Activated T-cell treated with anti-CD3 and anti-CD28 coated beads for 1 hour (primary cell): ENCODE results near the gene LINC01488.

ENCODE experiments used
- DNase-seq: peaks from one replicate; pipeline ENCODE4 v3.0.0-alpha.2; 2020; ENCODE audit warnings: low read depth

The LINC01488 gene

DNA sequence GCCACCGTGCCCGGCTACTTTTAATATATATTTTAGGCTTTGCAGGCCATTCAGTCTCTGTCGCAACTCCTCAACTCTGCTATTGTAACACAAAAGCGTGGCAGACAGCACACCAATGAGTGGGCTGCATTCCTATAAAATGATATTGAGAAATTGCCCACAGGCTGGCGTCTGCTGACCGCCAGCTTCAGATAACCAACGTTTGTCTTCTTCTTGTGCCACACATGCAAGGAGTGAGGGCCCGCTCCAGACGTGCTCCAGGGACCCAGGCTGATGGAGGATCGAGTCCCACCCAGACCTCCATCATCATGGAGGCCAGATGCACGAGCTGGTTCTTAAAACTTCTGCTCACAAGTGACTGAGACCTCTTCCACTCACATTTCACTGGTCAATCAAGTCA is 35.4 kb upstream of the LINC01488 start:
- DNase-seq, result no peak

GRCh38 chr11:69447786-69448185 is 33.7 kb upstream of the LINC01488 start:
- no peak for DNase-seq

- DNase-seq, result no peak
These were observed 32.8 kb upstream of the LINC01488 start for GRCh38 chr11:69448471-69449284.

DNA sequence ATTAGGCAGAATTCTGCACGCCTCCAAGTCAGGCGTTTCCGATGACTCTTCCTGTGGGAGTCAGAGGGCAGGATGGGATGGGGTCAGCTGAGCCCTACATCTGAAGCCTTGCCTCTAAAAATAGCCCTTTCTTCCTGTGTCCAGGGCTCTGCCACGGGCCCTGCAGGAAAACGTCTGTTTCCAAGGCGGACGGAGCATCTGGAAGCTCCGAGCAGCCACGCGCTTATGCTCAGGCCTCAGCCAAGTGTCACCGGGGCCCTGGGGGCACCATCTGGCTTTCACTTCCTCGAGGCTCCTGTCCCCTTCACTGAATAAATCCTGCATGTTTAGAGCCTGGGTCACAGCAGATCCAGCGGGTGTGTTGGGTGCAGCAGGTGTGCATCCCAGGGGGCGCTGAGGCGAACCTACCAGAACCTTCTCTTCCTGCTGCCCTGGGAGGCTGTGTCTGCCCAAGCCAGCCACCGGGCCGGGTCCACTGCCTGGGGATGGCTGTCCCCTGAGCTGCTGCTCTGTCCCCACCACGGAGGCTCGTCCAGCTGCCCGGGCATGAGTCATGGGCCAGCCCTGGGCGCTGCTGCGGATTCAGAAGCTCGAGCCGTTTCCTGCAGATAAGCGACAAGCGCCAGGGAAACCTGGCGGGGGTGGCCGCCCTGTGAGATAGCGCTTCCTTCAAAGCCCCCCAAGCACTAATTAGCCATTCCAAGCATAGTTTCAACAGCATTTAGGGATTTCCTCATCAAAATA is 32.0 kb upstream of the LINC01488 start:
- DNase-seq, result no peak

DNA sequence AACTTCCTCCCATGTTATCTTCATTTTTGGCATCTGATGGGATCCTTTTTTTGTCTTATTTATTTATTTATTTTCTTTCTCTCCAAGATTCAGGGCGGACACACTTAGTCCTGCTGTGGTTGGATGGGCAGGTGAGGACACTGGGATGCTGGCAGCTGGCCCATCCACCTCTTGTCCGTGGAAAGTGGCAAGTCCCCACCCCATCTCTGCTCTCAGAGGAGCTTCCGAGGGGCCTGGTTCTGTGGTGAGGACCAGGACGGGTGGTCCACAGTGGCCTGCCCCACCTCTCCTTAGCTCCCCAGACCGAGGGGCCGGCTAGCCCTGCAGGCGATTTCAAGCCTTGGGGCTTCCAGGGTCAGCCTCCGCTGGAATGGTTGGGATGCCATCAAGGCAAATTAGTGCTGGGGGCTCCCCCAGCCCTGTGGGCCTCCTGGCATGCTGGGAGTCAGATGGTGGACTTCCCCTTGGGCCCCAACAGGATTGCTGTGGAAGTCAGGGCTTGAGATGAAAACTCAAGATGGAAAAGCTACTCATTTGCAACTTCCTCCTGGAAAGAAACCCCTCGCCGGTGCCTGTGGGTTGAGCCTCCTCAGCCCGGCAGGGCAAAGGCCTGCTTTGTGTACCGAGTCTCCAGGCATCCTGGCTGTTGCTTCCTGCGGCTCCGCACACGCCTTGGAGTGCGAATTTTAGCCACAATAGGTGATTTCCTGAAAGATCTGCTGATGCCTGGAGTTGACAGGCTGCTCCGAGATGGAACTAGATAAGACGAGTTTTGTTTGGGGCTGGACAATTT is 31.2 kb upstream of the LINC01488 start:
- no peak for DNase-seq

DNA sequence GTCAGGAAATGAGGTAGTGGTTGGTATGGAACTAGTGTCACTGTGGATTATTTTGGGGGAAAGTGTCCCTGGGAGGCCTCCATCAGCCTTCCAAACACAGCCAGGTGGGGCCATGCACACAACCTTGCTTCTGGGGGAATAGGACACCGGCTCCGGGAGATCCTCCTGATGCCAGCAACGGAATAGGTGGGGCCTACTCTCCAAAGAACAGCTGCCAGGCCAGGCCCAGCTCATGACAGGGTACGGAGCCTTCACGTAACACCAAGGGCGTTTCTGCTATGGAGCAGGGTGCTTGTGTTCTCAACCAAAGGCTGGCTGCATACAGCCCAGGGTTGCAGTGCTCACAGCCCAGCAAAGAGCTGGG is 30.6 kb upstream of the LINC01488 start:
- DNase-seq, result no peak

DNA sequence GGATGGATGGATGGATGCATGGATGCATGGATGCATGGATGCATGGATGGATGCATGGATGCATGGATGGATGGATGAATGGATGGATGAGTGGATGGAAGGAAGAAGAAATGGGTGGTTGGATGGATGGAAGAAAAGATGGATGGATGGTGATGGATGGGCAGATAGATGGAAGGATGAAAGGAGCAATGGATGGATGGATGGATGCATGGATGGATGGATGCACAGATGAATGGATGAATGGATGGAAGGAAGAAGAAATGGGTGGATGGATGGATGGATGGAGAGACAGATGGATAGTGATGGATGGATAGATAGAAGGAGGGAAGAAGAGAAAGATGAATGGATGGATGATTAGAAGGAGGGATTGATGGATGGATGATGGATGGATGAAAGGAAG is 30.2 kb upstream of the LINC01488 start:
- DNase-seq, result no peak

- no peak for DNase-seq
These were observed 29.1 kb upstream of the LINC01488 start for GRCh38 chr11:69452206-69452987.

DNA sequence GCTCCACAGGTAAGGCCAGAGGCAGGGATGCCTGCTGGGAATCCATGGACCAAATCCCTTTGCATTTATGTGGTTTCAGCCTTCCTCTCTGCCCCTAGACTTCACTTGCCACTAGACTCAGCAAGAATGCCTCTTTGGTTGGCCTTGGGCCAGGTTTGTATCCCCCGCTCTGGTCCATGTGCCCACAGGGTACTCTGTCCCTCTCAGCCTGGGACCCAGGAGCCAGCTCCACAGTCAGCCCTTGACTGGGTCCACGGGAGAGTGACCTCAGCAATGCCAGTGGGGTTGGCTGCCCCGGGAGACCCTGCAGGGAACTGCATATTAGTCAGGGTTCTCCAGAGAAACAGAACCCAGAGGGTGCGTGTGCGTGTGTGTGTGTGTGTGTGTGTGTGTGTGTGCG is 28.3 kb upstream of the LINC01488 start:
- DNase-seq, result no peak

GRCh38 chr11:69454018-69454417 is 27.4 kb upstream of the LINC01488 start:
- no peak for DNase-seq

GRCh38 chr11:69455969-69456368 is 25.5 kb upstream of the LINC01488 start:
- DNase-seq, result no peak

- DNase-seq, result no peak
These were observed 24.8 kb upstream of the LINC01488 start for GRCh38 chr11:69456712-69457111.

DNA sequence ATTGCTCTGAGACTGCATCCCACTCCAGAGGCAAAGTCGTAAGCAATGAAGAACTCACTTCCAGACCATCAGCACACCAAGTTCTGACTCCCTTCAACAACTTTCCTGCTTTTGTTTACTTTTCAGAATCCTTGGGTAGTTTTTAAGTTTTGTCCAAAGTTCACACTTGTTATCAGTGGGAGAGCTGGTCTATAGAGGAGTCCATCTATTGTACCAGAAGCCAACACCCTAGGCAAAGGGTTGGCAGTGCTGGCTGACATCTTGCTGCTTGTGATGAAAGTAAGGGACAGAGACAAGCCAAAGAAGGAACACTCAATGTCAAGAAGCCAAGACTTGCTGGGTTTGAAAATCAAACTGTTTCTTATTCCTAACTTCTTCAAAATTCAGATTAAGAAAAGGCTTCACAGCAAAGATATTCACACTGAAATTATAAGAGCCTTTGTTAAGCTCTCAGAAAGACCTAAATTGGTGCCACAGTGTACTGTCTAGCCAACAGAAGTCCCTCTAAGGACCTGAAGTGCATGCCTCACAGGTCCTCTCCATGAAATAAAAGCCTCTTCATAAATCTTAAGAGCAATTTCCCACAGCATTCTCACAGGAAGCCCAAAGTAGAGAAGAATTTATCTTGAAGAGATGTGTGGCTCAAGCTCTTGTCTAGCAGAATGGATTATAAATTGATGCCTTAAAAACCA is 21.5 kb upstream of the LINC01488 start:
- no peak for DNase-seq

- no peak for DNase-seq
These were observed 20.8 kb upstream of the LINC01488 start for GRCh38 chr11:69460540-69461257.

DNA sequence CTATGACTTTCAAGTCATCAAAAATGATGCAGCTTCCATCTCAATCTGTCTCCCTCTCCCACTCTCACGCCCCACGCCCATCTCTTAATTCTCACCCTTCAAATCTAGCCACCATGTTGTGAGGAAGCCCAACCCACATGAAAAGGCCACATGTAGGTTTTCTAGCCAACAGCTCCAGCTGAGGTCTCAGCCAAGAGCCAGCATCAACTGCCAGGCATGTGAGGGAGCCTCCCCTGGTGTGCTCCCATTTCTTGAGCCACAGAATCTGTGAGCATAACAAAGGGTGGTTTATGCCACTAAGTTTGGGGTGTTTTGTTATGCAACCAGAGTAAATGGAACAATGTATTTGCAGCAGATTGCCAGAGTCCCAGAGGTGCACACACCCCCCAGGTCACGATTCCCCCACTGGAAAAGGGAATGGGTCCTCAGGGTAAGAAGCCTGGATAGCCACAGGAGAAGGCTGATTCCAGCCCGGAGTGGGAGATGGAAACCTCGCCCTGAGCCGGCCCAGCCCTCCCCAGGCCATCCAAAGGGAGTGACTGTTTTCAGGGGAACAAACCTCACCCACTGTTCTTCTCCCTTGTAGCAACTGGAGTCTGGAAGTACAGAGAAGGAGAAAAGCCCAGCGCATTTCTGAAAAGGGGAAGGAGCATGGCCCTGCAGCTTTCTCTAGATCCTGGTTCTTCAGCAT is 20.0 kb upstream of the LINC01488 start:
- DNase-seq, result no peak

GRCh38 chr11:69462106-69462951 is 19.1 kb upstream of the LINC01488 start:
- no peak for DNase-seq

DNA sequence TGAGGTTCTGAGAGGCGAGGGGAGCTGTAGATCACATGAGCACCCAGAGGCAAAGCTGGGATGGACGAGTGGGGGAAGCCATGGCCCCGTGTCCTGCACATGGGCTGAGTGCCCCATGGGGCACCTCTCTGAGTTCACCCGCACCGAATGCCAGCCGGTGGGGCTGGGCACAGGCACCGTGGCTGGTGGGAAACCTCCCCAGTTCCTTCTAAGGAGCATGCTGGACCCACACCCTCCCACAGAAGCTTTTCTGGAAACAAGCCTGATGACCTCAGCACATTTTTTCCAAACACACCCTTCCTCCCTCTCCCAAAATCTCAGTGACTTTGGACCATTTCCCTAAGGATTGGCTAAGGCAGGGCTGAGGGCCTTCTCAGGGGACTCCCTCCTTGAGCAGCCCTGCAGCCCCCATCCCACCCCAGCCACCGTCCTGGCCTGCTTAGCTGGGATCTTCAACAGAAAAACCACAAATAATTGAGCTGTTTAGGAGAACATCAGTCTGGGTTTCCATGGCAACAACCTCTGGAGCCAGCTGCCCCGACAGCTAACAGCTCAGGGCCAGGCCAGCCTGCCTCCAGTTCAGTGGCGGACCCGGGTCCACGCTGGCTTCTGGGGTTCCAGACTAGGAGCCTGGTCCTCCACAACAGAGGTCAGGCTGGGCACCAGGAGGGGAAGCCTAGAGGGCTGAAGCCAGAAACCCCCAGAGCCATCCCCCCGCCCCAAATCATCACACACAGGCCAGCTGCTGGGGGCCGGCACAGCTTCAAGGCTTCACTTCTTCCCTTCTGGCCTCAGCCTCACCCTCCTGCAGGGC is 18.1 kb upstream of the LINC01488 start:
- no peak for DNase-seq
